ENCODE measurements around the gene ABCC2. TPM values are rescaled to one million over a fixed set of nuclear protein-coding genes. Genes with fewer than 3 reads are reported as not detected.

The ABCC2 gene
- total and polyA plus RNA-seq, 3 donors from 2014 or later = 0.81 to 4.3 (median 2.7) TPM

DNA sequence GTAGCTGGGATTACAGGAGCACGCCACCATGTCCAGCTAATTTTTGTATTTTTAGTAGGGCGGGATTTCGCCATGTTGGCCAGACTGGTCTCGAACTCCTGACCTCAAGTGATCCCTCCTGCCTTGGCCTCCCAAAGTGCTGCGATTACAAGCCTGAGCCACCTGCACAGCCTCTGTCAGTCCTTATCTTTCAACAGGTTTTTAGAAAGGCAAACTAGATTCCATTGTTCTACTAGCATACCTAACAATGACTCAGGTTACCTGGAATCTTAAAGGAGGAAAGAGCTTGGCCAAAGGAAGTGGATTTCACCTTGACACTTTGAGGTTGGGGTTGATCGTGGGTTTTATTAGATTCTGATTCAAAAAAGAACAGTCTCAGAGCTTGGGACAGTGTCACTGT, 3.2 kb downstream of the ABCC2 start:
- no peaks in the 10 kb centered on the region for H3K9me3 ChIP-seq
- TF ChIP-seq POLR2A (IDR thresholded peaks at IDR 0.05) = no peak
- TF ChIP-seq, protein P1, sequence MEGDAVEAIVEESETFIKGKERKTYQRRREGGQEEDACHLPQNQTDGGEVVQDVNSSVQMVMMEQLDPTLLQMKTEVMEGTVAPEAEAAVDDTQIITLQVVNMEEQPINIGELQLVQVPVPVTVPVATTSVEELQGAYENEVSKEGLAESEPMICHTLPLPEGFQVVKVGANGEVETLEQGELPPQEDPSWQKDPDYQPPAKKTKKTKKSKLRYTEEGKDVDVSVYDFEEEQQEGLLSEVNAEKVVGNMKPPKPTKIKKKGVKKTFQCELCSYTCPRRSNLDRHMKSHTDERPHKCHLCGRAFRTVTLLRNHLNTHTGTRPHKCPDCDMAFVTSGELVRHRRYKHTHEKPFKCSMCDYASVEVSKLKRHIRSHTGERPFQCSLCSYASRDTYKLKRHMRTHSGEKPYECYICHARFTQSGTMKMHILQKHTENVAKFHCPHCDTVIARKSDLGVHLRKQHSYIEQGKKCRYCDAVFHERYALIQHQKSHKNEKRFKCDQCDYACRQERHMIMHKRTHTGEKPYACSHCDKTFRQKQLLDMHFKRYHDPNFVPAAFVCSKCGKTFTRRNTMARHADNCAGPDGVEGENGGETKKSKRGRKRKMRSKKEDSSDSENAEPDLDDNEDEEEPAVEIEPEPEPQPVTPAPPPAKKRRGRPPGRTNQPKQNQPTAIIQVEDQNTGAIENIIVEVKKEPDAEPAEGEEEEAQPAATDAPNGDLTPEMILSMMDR (IDR thresholded peaks at IDR 0.05) = no peak
- DNase-seq = no peak
- no peaks in the 10 kb centered on the region for H3K4me1 ChIP-seq
- intact Hi-C loops (cut with DNase I; ENCODE audit: low total_unique reads) = no loop called here
- H3K36me3 ChIP-seq (ENCODE audit: low read depth, missing control alignments) = no peaks in the 10 kb centered on the region
- no peak overlapping the region for H3K4me3 ChIP-seq
- H3K27ac ChIP-seq = no peak overlapping the region
- H3K27me3 ChIP-seq = no peaks in the 10 kb centered on the region
- 88 to 94% methylated on average over 6 of the region's 6 CpGs for WGBS, 2 donors

GRCh38 chr10:99787311-99787710, 4.9 kb downstream of the ABCC2 start:
- Histone ChIP-seq H3K4me1 (no peaks in the 10 kb centered on the region), H3K27me3 (no peaks in the 10 kb centered on the region), H3K9me3 (no peaks in the 10 kb centered on the region), H3K4me3 (no peak overlapping the region), H3K36me3 (ENCODE audit: low read depth, missing control alignments) (no peaks in the 10 kb centered on the region), H3K27ac (no peak overlapping the region)
- TF ChIP-seq, protein P1 (IDR thresholded peaks at IDR 0.05) = no peak
- no peak for TF ChIP-seq POLR2A (IDR thresholded peaks at IDR 0.05)
- intact Hi-C loops (cut with DNase I; ENCODE audit: low total_unique reads) = no loop called here
- 68 to 78% methylated on average over 5 of the region's 5 CpGs for WGBS, 2 donors
- DNase-seq = no peak

- no peak overlapping the region for H3K27ac ChIP-seq
Measured at GRCh38 chr10:99787782-99788445, 5.5 kb downstream of the ABCC2 start.

DNA sequence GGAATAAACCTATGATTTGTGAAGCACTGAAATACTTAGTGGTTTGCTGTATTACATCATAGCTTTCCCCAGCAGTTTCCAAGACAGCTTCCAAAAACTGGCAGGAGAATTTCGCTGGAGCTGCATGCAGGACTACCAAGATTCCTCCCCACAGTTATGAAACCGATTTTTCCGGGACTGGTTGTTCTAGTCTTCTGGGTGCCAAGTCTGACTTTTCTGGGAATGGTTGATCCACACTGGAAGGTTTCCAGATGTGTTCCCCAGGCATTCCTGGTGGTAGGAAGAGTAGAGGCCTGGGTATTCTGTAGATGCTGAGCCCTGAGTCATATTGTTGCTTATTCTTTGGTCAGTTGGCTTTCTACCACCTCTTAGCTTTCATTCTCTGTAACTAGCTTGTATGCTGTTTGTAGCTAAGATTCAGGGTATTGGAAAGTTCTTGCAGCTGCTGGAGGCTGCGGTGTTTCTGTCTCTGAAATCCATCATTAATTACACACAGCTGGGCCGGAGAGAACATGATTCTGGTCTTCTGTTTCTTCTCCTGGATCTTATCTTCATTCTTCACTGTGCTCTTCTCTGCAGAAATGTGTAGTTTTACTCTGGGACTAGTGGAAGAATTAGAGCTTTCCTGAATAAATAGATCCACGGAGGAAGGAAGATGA, 6.3 kb downstream of the ABCC2 start:
- no peaks in the 10 kb centered on the region for H3K36me3 ChIP-seq (ENCODE audit: low read depth, missing control alignments)
- TF ChIP-seq, protein P1 (IDR thresholded peaks at IDR 0.05) = no peak
- no peak for TF ChIP-seq POLR2A (IDR thresholded peaks at IDR 0.05)
- no peaks in the 10 kb centered on the region for H3K9me3 ChIP-seq
- WGBS, 2 donors = 59 to 62% methylated on average over 6 of the region's 6 CpGs
- H3K27ac ChIP-seq = no peak overlapping the region
- no peaks in the 10 kb centered on the region for H3K4me1 ChIP-seq
- intact Hi-C loops (cut with DNase I; ENCODE audit: low total_unique reads) = no loop called here
- peak; percentile 29 for DNase-seq
- H3K27me3 ChIP-seq = no peaks in the 10 kb centered on the region
- no peak overlapping the region for H3K4me3 ChIP-seq

More at GRCh38 chr10:99787782-99788445, 5.5 kb downstream of the ABCC2 start:
- intact Hi-C loops (cut with DNase I; ENCODE audit: low total_unique reads) = no loop called here
- Histone ChIP-seq H3K9me3 (no peaks in the 10 kb centered on the region), H3K27me3 (no peaks in the 10 kb centered on the region), H3K4me3 (no peak overlapping the region), H3K4me1 (no peaks in the 10 kb centered on the region), H3K36me3 (ENCODE audit: low read depth, missing control alignments) (no peaks in the 10 kb centered on the region)
- no peak for DNase-seq
- WGBS, 2 donors = 80 to 83% methylated on average over 7 of the region's 7 CpGs
- no peak for TF ChIP-seq POLR2A (IDR thresholded peaks at IDR 0.05)
- TF ChIP-seq, protein P1 (IDR thresholded peaks at IDR 0.05) = no peak
